Measurements from ENCODE around the gene ARHGAP12.
A peak's percentile ranks its signal among the peaks of the same experiment; 100 is the strongest.

ARHGAP12 gene

GRCh38 chr10:31774299-31774900, 154.2 kb downstream of the ARHGAP12 start:
- Histone ChIP-seq H3K79me2 (ENCODE audit: control insufficient read depth, insufficient read depth, low read length, poor library complexity) (no peaks in the 10 kb centered on the region), H3K23ac (ENCODE audit: low read length) (no peak overlapping the region), H3K4me1 (ENCODE audit: control insufficient read depth in 1 of 2, insufficient read depth in 2 of 2, low read length in 2 of 2) (peaks cover 15 to 18% of the 10 kb centered on the region in 2 experiments), H3K4ac (ENCODE audit: low read depth, low read length) (no peak overlapping the region), H3K36me3 (ENCODE audit: control insufficient read depth in 1 of 2, insufficient read depth in 2 of 2, low read length in 2 of 2) (no peaks in the 10 kb centered on the region), H4K8ac (ENCODE audit: low read depth, low read length) (peak overlapping the region; percentile 8), H3K27ac (ENCODE audit: low read depth, low read length) (peak overlapping the region; percentile 50), H2AK5ac (ENCODE audit: low read length) (no peak overlapping the region), H3K9ac (ENCODE audit: low read length) (no peak overlapping the region), H3K18ac (ENCODE audit: low read length) (no peak overlapping the region), H3K27me3 (ENCODE audit: insufficient read depth, low read length) (no peaks in the 10 kb centered on the region), H2BK5ac (ENCODE audit: low read depth, low read length, poor library complexity) (no peak overlapping the region), H2BK12ac (ENCODE audit: low read length) (peak overlapping the region; percentile 51), H4K91ac (ENCODE audit: low read depth, low read length) (no peak overlapping the region), H3K9me3 (ENCODE audit: insufficient read depth, low read depth, low read length) (peaks cover 8% of the 10 kb centered on the region), H4K12ac (ENCODE audit: low read depth, low read length) (no peak overlapping the region), H3K79me1 (ENCODE audit: low read length) (peaks cover 3% of the 10 kb centered on the region), H3K4me2 (ENCODE audit: low read length) (peak overlapping the region; percentile 25), H3K4me3 (ENCODE audit: low read depth, low read length) (no peak overlapping the region), H3K14ac (ENCODE audit: low read length) (no peak overlapping the region), H2AFZ (ENCODE audit: insufficient read depth, low read length, poor library complexity) (peak overlapping the region; percentile 30), H2BK120ac (ENCODE audit: insufficient read depth, low read length, poor library complexity) (no peak overlapping the region)
- no CpG with 5 or more reads among the region's 12 CpGs for WGBS (ENCODE audit: extremely low coverage, insufficient coverage, insufficient read length)
- DNase-seq = no peak

GRCh38 chr10:31773749-31774298, 154.8 kb downstream of the ARHGAP12 start:
- peak overlapping the region; percentile 16 for H2BK12ac ChIP-seq (ENCODE audit: low read length)
- WGBS (ENCODE audit: extremely low coverage, insufficient coverage, insufficient read length) = no CpG with 5 or more reads among the region's 15 CpGs
- no peak overlapping the region for H3K18ac ChIP-seq (ENCODE audit: low read length)
- peaks cover 8% of the 10 kb centered on the region for H3K9me3 ChIP-seq (ENCODE audit: insufficient read depth, low read depth, low read length)
- no peak overlapping the region for H4K12ac ChIP-seq (ENCODE audit: low read depth, low read length)
- DNase-seq = no peak
- no peak overlapping the region for H3K14ac ChIP-seq (ENCODE audit: low read length)
- H3K23ac ChIP-seq (ENCODE audit: low read length) = no peak overlapping the region
- no peaks in the 10 kb centered on the region for H3K36me3 ChIP-seq (ENCODE audit: control insufficient read depth in 1 of 2, insufficient read depth in 2 of 2, low read length in 2 of 2)
- H3K79me1 ChIP-seq (ENCODE audit: low read length) = peaks cover 3% of the 10 kb centered on the region
- H3K4me2 ChIP-seq (ENCODE audit: low read length) = no peak overlapping the region
- no peak overlapping the region for H2BK120ac ChIP-seq (ENCODE audit: insufficient read depth, low read length, poor library complexity)
- no peak overlapping the region for H4K91ac ChIP-seq (ENCODE audit: low read depth, low read length)
- H3K9ac ChIP-seq (ENCODE audit: low read length) = no peak overlapping the region
- no peak overlapping the region for H2AK5ac ChIP-seq (ENCODE audit: low read length)
- peaks cover 15 to 18% of the 10 kb centered on the region in 2 experiments for H3K4me1 ChIP-seq (ENCODE audit: control insufficient read depth in 1 of 2, insufficient read depth in 2 of 2, low read length in 2 of 2)
- no peaks in the 10 kb centered on the region for H3K27me3 ChIP-seq (ENCODE audit: insufficient read depth, low read length)
- peak overlapping the region; percentile 37 for H3K27ac ChIP-seq (ENCODE audit: low read depth, low read length)
- H3K79me2 ChIP-seq (ENCODE audit: control insufficient read depth, insufficient read depth, low read length, poor library complexity) = no peaks in the 10 kb centered on the region
- H3K4ac ChIP-seq (ENCODE audit: low read depth, low read length) = no peak overlapping the region
- H3K4me3 ChIP-seq (ENCODE audit: low read depth, low read length) = no peak overlapping the region
- H2AFZ ChIP-seq (ENCODE audit: insufficient read depth, low read length, poor library complexity) = no peak overlapping the region
- H2BK5ac ChIP-seq (ENCODE audit: low read depth, low read length, poor library complexity) = no peak overlapping the region
- H4K8ac ChIP-seq (ENCODE audit: low read depth, low read length) = no peak overlapping the region

DNA sequence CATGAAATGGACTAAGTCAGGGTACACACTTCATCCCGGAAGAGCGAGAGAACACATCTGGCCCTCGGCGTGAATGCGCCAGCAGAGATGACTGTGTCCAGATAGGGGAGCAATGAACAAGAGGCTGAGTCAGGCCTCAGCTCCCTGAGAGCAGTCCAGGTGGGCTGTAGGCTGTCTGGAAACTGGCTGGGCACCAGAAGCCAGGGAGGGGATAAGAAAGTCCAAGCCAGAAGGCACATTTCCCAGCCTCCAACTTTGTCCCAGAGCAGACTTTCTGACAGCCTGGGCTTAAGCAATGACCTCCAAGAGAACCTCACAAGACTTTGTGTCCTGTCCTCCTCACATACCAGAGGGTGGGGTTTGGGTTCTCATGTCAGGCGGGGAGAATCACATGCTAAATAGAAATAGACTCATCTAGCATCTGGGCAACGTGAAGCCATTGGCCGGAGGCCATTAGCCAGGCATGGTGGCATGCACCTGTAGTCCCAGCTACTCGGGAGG, 157.2 kb downstream of the ARHGAP12 start:
- H3K23ac ChIP-seq (ENCODE audit: low read length) = no peak overlapping the region
- H3K27me3 ChIP-seq (ENCODE audit: insufficient read depth, low read length) = no peaks in the 10 kb centered on the region
- no peak overlapping the region for H3K18ac ChIP-seq (ENCODE audit: low read length)
- H3K79me1 ChIP-seq (ENCODE audit: low read length) = peaks cover 3% of the 10 kb centered on the region
- H4K12ac ChIP-seq (ENCODE audit: low read depth, low read length) = no peak overlapping the region
- no peak for DNase-seq
- no peak overlapping the region for H2BK12ac ChIP-seq (ENCODE audit: low read length)
- H3K27ac ChIP-seq (ENCODE audit: low read depth, low read length) = no peak overlapping the region
- no peaks in the 10 kb centered on the region for H3K79me2 ChIP-seq (ENCODE audit: control insufficient read depth, insufficient read depth, low read length, poor library complexity)
- no peak overlapping the region for H2BK5ac ChIP-seq (ENCODE audit: low read depth, low read length, poor library complexity)
- H2AFZ ChIP-seq (ENCODE audit: insufficient read depth, low read length, poor library complexity) = no peak overlapping the region
- H3K9me3 ChIP-seq (ENCODE audit: insufficient read depth, low read depth, low read length) = peaks cover 4% of the 10 kb centered on the region
- H4K91ac ChIP-seq (ENCODE audit: low read depth, low read length) = no peak overlapping the region
- no peak overlapping the region for H2BK120ac ChIP-seq (ENCODE audit: insufficient read depth, low read length, poor library complexity)
- H3K9ac ChIP-seq (ENCODE audit: low read length) = no peak overlapping the region
- H3K4me3 ChIP-seq (ENCODE audit: low read depth, low read length) = no peak overlapping the region
- H3K14ac ChIP-seq (ENCODE audit: low read length) = no peak overlapping the region
- H2AK5ac ChIP-seq (ENCODE audit: low read length) = no peak overlapping the region
- H3K4me1 ChIP-seq (ENCODE audit: control insufficient read depth in 1 of 2, insufficient read depth in 2 of 2, low read length in 2 of 2) = peaks cover 15 to 18% of the 10 kb centered on the region in 2 experiments
- H3K4ac ChIP-seq (ENCODE audit: low read depth, low read length) = no peak overlapping the region
- H3K4me2 ChIP-seq (ENCODE audit: low read length) = no peak overlapping the region
- no peaks in the 10 kb centered on the region for H3K36me3 ChIP-seq (ENCODE audit: control insufficient read depth in 1 of 2, insufficient read depth in 2 of 2, low read length in 2 of 2)
- no CpG with 5 or more reads among the region's 9 CpGs for WGBS (ENCODE audit: extremely low coverage, insufficient coverage, insufficient read length)
- H4K8ac ChIP-seq (ENCODE audit: low read depth, low read length) = no peak overlapping the region

DNA sequence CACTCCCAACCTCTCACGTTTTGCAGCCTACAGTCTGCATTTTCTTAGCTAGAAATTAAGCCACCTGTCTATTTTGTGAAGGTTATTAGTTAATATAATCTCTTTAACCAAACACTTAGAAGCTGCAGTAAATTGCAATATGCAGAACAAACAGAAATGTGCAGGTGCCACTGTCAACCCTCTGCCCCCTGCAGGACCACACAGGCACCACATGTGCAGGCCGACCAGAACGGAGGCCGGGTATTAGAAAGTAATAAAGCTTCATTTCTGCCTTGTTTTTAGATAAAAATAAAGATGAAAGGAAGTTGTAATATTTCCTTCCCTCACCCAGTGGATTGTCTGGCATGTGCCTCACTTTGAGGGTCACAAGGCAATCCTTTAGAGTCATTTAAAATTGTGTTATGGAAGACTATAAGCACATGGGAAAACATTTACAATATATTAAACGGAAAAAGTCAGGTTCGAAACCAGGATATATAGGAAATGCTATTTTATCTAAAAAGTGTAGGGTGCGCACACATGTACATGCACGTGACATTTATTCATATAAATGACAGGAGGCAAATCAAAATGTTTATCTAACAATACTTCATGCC, 158.2 kb downstream of the ARHGAP12 start:
- no peak overlapping the region for H3K4me2 ChIP-seq (ENCODE audit: low read length)
- no peak overlapping the region for H3K14ac ChIP-seq (ENCODE audit: low read length)
- peaks cover 15 to 18% of the 10 kb centered on the region in 2 experiments for H3K4me1 ChIP-seq (ENCODE audit: control insufficient read depth in 1 of 2, insufficient read depth in 2 of 2, low read length in 2 of 2)
- H3K9me3 ChIP-seq (ENCODE audit: insufficient read depth, low read depth, low read length) = no peaks in the 10 kb centered on the region
- H2BK12ac ChIP-seq (ENCODE audit: low read length) = no peak overlapping the region
- peaks cover 3% of the 10 kb centered on the region for H3K79me1 ChIP-seq (ENCODE audit: low read length)
- no peaks in the 10 kb centered on the region for H3K36me3 ChIP-seq (ENCODE audit: control insufficient read depth in 1 of 2, insufficient read depth in 2 of 2, low read length in 2 of 2)
- H4K12ac ChIP-seq (ENCODE audit: low read depth, low read length) = no peak overlapping the region
- no peaks in the 10 kb centered on the region for H3K27me3 ChIP-seq (ENCODE audit: insufficient read depth, low read length)
- H2AK5ac ChIP-seq (ENCODE audit: low read length) = no peak overlapping the region
- no peak overlapping the region for H3K4ac ChIP-seq (ENCODE audit: low read depth, low read length)
- no peak overlapping the region for H2AFZ ChIP-seq (ENCODE audit: insufficient read depth, low read length, poor library complexity)
- no peaks in the 10 kb centered on the region for H3K79me2 ChIP-seq (ENCODE audit: control insufficient read depth, insufficient read depth, low read length, poor library complexity)
- H4K91ac ChIP-seq (ENCODE audit: low read depth, low read length) = no peak overlapping the region
- no peak overlapping the region for H3K27ac ChIP-seq (ENCODE audit: low read depth, low read length)
- H2BK120ac ChIP-seq (ENCODE audit: insufficient read depth, low read length, poor library complexity) = no peak overlapping the region
- H3K9ac ChIP-seq (ENCODE audit: low read length) = no peak overlapping the region
- no peak overlapping the region for H3K18ac ChIP-seq (ENCODE audit: low read length)
- WGBS (ENCODE audit: extremely low coverage, insufficient coverage, insufficient read length) = no CpG with 5 or more reads among the region's 8 CpGs
- no peak overlapping the region for H3K4me3 ChIP-seq (ENCODE audit: low read depth, low read length)
- H4K8ac ChIP-seq (ENCODE audit: low read depth, low read length) = no peak overlapping the region
- DNase-seq = peak in 1 of 2 donors; percentile 64
- no peak overlapping the region for H2BK5ac ChIP-seq (ENCODE audit: low read depth, low read length, poor library complexity)
- no peak overlapping the region for H3K23ac ChIP-seq (ENCODE audit: low read length)
